HepG2 (cell line): ENCODE results near the gene MAP3K3. TPM values are rescaled to one million over a fixed set of nuclear protein-coding genes. Genes with fewer than 3 reads are reported as not detected.
A peak's percentile ranks its signal among the peaks of the same experiment; 100 is the strongest.

Experiments
- CENPBD1 ChIP-seq: sonication (generic); formaldehyde crosslinking; IDR thresholded peaks from 2 replicates; pipeline ENCODE4 v1.8.0; 2022; ENCODE audit warnings: missing genetic modification reagents, low read depth, mild to moderate bottlenecking, borderline replicate concordance
- FOXM1 ChIP-seq: sonication (generic); formaldehyde crosslinking; IDR thresholded peaks from 2 replicates; pipeline ENCODE4 v1.5.0; 2020; ENCODE audit warnings: missing genetic modification reagents
- GFI1 ChIP-seq: sonication (generic); formaldehyde crosslinking; IDR thresholded peaks from 2 replicates; pipeline ENCODE4 v1.5.0; 2020; ENCODE audit warnings: missing genetic modification reagents, mild to moderate bottlenecking, borderline replicate concordance
- HMGXB3 ChIP-seq: sonication (generic); formaldehyde crosslinking; IDR thresholded peaks from 2 replicates; pipeline ENCODE4 v1.4.0; 2020; ENCODE audit warnings: missing genetic modification reagents, borderline replicate concordance
- JDP2 ChIP-seq: sonication (generic); formaldehyde crosslinking; IDR thresholded peaks from 2 replicates; pipeline ENCODE4 v1.8.1; 2022; ENCODE audit warnings: missing genetic modification reagents, borderline replicate concordance
- KLF9 ChIP-seq: IDR thresholded peaks from 2 replicates; pipeline ENCODE4 v1.6.1; 2016; ENCODE audit warnings: low read depth
- MED8 ChIP-seq: sonication (generic); formaldehyde crosslinking; IDR thresholded peaks from 2 replicates; pipeline ENCODE4 v1.8.1; 2023; ENCODE audit warnings: mild to moderate bottlenecking, missing genetic modification reagents; ENCODE audit not compliant: insufficient replicate concordance
- NFYC ChIP-seq: IDR thresholded peaks from 2 replicates; pipeline ENCODE4 v1.6.1; 2016; ENCODE audit warnings: missing genetic modification reagents, missing compliant biosample characterization
- NR3C1 ChIP-seq: sonication (generic); formaldehyde crosslinking; IDR thresholded peaks from 2 replicates; pipeline ENCODE4 v1.4.0; 2020; ENCODE audit warnings: missing genetic modification reagents
- POLR2AphosphoS5 ChIP-seq: IDR thresholded peaks from 2 replicates; pipeline ENCODE4 v1.6.1; 2012; ENCODE audit warnings: low read depth, low read length
- RNF219 ChIP-seq: sonication (generic); formaldehyde crosslinking; IDR thresholded peaks from 2 replicates; pipeline ENCODE4 v1.5.0; 2020; ENCODE audit warnings: mild to moderate bottlenecking, missing genetic modification reagents
- SIX1 ChIP-seq: sonication (generic); formaldehyde crosslinking; IDR thresholded peaks from 2 replicates; pipeline ENCODE4 v1.4.0; 2020; ENCODE audit warnings: missing genetic modification reagents, borderline replicate concordance
- ZFP1 ChIP-seq: IDR thresholded peaks from 2 replicates; pipeline ENCODE4 v1.6.1; 2016
- ZFYVE20 ChIP-seq: sonication (generic); formaldehyde crosslinking; IDR thresholded peaks from 2 replicates; pipeline ENCODE4 v1.8.0; 2023; ENCODE audit warnings: low read depth, mild to moderate bottlenecking, moderate library complexity, missing genetic modification reagents, borderline replicate concordance
- ZNF652 ChIP-seq: IDR thresholded peaks from 2 replicates; pipeline ENCODE4 v1.6.1; 2016; ENCODE audit warnings: low read depth, borderline replicate concordance
- ZNF678 ChIP-seq: sonication (generic); formaldehyde crosslinking; IDR thresholded peaks from 2 replicates; pipeline ENCODE4 v1.4.0; 2020; ENCODE audit warnings: mild to moderate bottlenecking, missing genetic modification reagents
- ZNF761 ChIP-seq: sonication (generic); formaldehyde crosslinking; conservative IDR thresholded peaks from 2 replicates; pipeline ENCODE4 v1.4.0; 2020; ENCODE audit warnings: mild to moderate bottlenecking, missing genetic modification reagents
- ZNF788 ChIP-seq: sonication (generic); formaldehyde crosslinking; IDR thresholded peaks from 2 replicates; pipeline ENCODE4 v1.5.0; 2020; ENCODE audit warnings: mild to moderate bottlenecking, missing genetic modification reagents, borderline replicate concordance
- ZSCAN29 ChIP-seq: sonication (generic); formaldehyde crosslinking; conservative IDR thresholded peaks from 2 replicates; pipeline ENCODE4 v1.4.0; 2020; ENCODE audit warnings: mild to moderate bottlenecking, missing genetic modification reagents
- ZSCAN30 ChIP-seq: sonication (generic); formaldehyde crosslinking; IDR thresholded peaks from 2 replicates; pipeline ENCODE4 v1.5.0; 2020; ENCODE audit warnings: mild to moderate bottlenecking, missing genetic modification reagents
- polyA plus RNA-seq, 8 experiments: library from polyadenylated mRNA; depleted of rRNA in 3 of 8; stranded (reverse) in 7 of 8; unstranded in 1 of 8; fragments of >200 nt; fragmentation: Illumina TruSeq in 4 of 8; extraction: Trizol in 4 of 8; gene quantifications; 2 replicates each; pipeline versions ENCODE4 v1.2.1 to v1.2.3, GENCODE V29; 2011 to 2016; ENCODE audit warnings: low read depth in 4 of 8, missing spikeins in 1 of 8, mixed read lengths in 1 of 8; ENCODE audit not compliant: insufficient read depth in 1 of 8
- total RNA-seq, 5 experiments: library from RNA; depleted of rRNA; stranded (reverse); fragments of >200 nt; fragmentation: Illumina TruSeq; extraction: Trizol; gene quantifications; 2 replicates each; pipeline ENCODE4 v1.2.3, GENCODE V29; 2016; ENCODE audit warnings: low read depth in 1 of 5
- TF ChIP-seq, protein P1 (sequence below): sonication (generic); formaldehyde crosslinking; conservative IDR thresholded peaks from 2 replicates; pipeline ENCODE4 v1.8.0; 2022; ENCODE audit warnings: low read depth, missing genetic modification reagents

Gene MAP3K3
- total and polyA plus RNA-seq, 2 of the 13 experiments (the other 11 are each of a cell fraction or from before 2014, with no cell fraction given), result 17.7 to 21.8 TPM

DNA sequence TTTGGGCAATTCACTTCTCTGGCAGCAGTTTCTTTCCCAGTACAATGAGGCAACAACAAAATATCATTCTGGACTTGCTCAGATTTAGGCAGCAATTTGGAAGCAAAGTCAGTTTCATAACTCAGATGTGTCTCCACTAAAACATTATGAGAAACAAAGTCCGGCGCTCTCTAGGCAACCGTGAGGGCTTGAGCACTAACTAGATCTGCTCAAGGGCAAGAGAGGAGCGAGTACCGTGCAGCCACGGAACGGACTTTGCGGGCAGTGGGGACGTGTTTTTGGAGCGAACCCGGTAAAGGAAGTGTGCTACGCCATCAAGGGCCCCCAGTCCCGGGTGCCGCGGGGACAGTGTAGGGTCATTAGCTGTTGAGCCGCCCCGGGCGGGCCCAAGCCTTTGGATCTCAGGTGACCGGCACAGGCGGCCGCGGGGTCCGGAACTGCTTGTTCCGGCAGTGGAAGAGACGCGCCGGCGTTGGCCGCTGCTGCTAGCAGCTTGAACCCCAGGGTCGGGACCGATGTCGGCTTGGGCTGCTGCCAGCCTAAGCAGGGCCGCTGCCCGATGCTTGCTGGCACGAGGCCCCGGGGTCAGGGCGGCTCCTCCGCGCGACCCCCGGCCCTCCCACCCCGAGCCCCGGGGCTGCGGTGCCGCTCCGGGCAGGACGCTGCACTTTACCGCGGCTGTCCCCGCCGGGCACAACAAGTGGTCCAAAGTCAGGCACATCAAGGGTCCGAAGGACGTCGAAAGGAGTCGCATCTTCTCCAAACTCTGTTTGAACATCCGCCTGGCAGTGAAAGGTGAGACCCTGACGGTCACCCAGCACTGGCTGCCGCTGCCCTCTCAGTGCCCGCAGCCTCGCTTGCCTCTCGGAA, 21.4 kb upstream of the MAP3K3 start, which contains the start of gene TACO1 (continued):
- peak; percentile 91 for TF ChIP-seq HMGXB3 (CRISPR knock-in tag)
- TF ChIP-seq ZNF678, result 0 out of 2 replicates have a peak, but pooled peaks have one; percentile 10
- peak; percentile 78 for TF ChIP-seq POLR2AphosphoS5
- TF ChIP-seq KLF9, result no peak
- peak; percentile 71; the same call in 1 of the 2 replicates for TF ChIP-seq RNF219 (CRISPR knock-in tag)
- TF ChIP-seq ZNF761, result peak; percentile 84; the same call in 1 of the 2 replicates
- peak; percentile 99 for TF ChIP-seq ZNF788 (CRISPR knock-in tag)
- peak; percentile 87 for TF ChIP-seq ZSCAN30 (CRISPR knock-in tag)
- peak; percentile 57 for TF ChIP-seq GFI1 (CRISPR knock-in tag)
- peak; percentile 51; the same call in 1 of the 2 replicates for TF ChIP-seq CENPBD1
- TF ChIP-seq ZFYVE20, result no peak
- TF ChIP-seq, protein P1, sequence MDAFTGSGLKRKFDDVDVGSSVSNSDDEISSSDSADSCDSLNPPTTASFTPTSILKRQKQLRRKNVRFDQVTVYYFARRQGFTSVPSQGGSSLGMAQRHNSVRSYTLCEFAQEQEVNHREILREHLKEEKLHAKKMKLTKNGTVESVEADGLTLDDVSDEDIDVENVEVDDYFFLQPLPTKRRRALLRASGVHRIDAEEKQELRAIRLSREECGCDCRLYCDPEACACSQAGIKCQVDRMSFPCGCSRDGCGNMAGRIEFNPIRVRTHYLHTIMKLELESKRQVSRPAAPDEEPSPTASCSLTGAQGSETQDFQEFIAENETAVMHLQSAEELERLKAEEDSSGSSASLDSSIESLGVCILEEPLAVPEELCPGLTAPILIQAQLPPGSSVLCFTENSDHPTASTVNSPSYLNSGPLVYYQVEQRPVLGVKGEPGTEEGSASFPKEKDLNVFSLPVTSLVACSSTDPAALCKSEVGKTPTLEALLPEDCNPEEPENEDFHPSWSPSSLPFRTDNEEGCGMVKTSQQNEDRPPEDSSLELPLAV (CRISPR knock-in tag), result no peak
- TF ChIP-seq JDP2 (CRISPR knock-in tag), result peak; percentile 57; the same call in 1 of the 2 replicates
- no peak; the same call in 1 of the 2 replicates for TF ChIP-seq FOXM1 (CRISPR knock-in tag)
- TF ChIP-seq MED8 (CRISPR knock-in tag), result no peak
- TF ChIP-seq NR3C1 (CRISPR knock-in tag), result no peak; the same call in 1 of the 2 replicates
- TF ChIP-seq NFYC (CRISPR knock-in tag), result peak; percentile 49; the same call in 1 of the 2 replicates
- TF ChIP-seq SIX1 (CRISPR knock-in tag), result peak; percentile 60; the same call in 1 of the 2 replicates
- TF ChIP-seq ZNF652 (CRISPR knock-in tag), result peak; percentile 72
- TF ChIP-seq ZSCAN29 (CRISPR knock-in tag), result no peak; the same call in 1 of the 2 replicates
- TF ChIP-seq ZFP1, result peak; percentile 97
